HG03457 (cell line): ENCODE results near the gene FAM25C.
"Not testable (repeated sequence)": the region's sequence is repeated elsewhere in the genome, so short reads cannot be mapped to it uniquely, and the experiment has no call there.

Experiments
- ATAC-seq: cut with Tn5 transposase; IDR thresholded peaks from one replicate; pipeline ENCODE4 v1.9.1; 2021; ENCODE audit warnings: moderate number of reproducible peaks; ENCODE audit not compliant: unreplicated experiment

The FAM25C gene

GRCh38 chr10:47959677-47960076 is 39.9 kb downstream of the FAM25C start:
- ATAC-seq: not testable (repeated sequence)

- not testable (repeated sequence) for ATAC-seq
Observed at GRCh38 chr10:47957158-47957557, 42.4 kb downstream of the FAM25C start.

DNA sequence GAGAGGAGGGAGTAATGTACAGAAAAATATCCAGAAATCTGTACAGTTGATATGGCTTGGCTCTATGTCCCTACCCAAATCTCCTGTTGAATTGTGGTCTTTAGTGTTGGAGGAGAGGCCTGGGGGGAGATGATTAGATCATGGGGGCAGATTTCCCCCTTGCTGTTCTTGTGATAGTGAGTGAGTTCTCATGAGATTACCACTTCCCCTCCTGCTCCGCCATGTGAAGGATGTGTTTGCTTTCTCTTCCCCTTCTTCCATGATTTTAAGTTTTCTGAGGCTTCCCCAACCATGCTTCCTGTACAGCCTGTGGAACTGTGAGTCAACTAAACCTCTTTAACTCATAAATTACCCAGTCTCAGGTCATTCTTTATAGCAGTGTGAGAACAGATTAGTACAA is 52.2 kb downstream of the FAM25C start:
- ATAC-seq: not testable (repeated sequence)
